Ammon's horn (tissue), 1 donor: ENCODE results near the gene GNAQ.
"Not testable (repeated sequence)": the region's sequence is repeated elsewhere in the genome, so short reads cannot be mapped to it uniquely, and the experiment has no call there.

Source experiments
- DNase-seq: peaks from one replicate; pipeline ENCODE4 v3.0.0-alpha.2; 2016; ENCODE audit warnings: low spot score

The GNAQ gene

GRCh38 chr9:77731008-77731698 lies 300.5 kb downstream of the GNAQ start:
- DNase-seq, result no peak

GRCh38 chr9:77729177-77729576 lies 302.4 kb downstream of the GNAQ start:
- no peak for DNase-seq

- no peak for DNase-seq
Measured at GRCh38 chr9:77726814-77727213, 304.8 kb downstream of the GNAQ start.

GRCh38 chr9:77726289-77726688 lies 305.3 kb downstream of the GNAQ start:
- DNase-seq, result no peak

GRCh38 chr9:77725820-77726219 lies 305.8 kb downstream of the GNAQ start:
- DNase-seq, result no peak

GRCh38 chr9:77725046-77725694 lies 306.4 kb downstream of the GNAQ start:
- no peak for DNase-seq

- not testable (repeated sequence) for DNase-seq
Measured at GRCh38 chr9:77721156-77721555, 310.5 kb downstream of the GNAQ start.

GRCh38 chr9:77719321-77719720 lies 312.3 kb downstream of the GNAQ start:
- DNase-seq, result no peak

- DNase-seq, result not testable (repeated sequence)
Measured at GRCh38 chr9:77718298-77718640, 313.3 kb downstream of the GNAQ start.

- DNase-seq, result not testable (repeated sequence)
Measured at GRCh38 chr9:77717608-77718297, 313.9 kb downstream of the GNAQ start.

- no peak for DNase-seq
Measured at GRCh38 chr9:77714077-77714549, 317.5 kb downstream of the GNAQ start.

- DNase-seq, result no peak
Measured at GRCh38 chr9:77712533-77713130, 319.0 kb downstream of the GNAQ start.

- no peak for DNase-seq
Measured at GRCh38 chr9:77710965-77711648, 320.5 kb downstream of the GNAQ start.

- DNase-seq, result no peak
Measured at GRCh38 chr9:77710316-77710715, 321.3 kb downstream of the GNAQ start.

- DNase-seq, result no peak
Measured at GRCh38 chr9:77708064-77708815, 323.4 kb downstream of the GNAQ start.

GRCh38 chr9:77707383-77708063 lies 324.1 kb downstream of the GNAQ start:
- DNase-seq, result no peak

GRCh38 chr9:77705636-77706035 lies 326.0 kb downstream of the GNAQ start:
- no peak for DNase-seq

GRCh38 chr9:77702521-77703390 lies 328.9 kb downstream of the GNAQ start:
- not testable (repeated sequence) for DNase-seq

GRCh38 chr9:77697238-77697984 lies 334.2 kb downstream of the GNAQ start:
- DNase-seq, result no peak
